Testis (tissue), 2 donors: ENCODE measurements around the gene ARPC2.

Experiments used
- POLR2A ChIP-seq: fragments of 450-650 bp; IDR thresholded peaks from one replicate; pipeline ENCODE4 v1.6.1; 2017; ENCODE audit warnings: antibody characterized with exemption, mild to moderate bottlenecking, moderate library complexity
- TF ChIP-seq, protein P1 (sequence below), 3 experiments: fragments of 450-650 bp in 2 of 3; fragments of 200-600 bp in 1 of 3; sonication (generic) in 1 of 3; IDR thresholded peaks; one replicate each; pipeline ENCODE4 v1.5.1; 2016 to 2019; ENCODE audit warnings: antibody characterized with exemption in 3 of 3, mild to moderate bottlenecking in 2 of 3, moderate library complexity in 1 of 3

DNA sequence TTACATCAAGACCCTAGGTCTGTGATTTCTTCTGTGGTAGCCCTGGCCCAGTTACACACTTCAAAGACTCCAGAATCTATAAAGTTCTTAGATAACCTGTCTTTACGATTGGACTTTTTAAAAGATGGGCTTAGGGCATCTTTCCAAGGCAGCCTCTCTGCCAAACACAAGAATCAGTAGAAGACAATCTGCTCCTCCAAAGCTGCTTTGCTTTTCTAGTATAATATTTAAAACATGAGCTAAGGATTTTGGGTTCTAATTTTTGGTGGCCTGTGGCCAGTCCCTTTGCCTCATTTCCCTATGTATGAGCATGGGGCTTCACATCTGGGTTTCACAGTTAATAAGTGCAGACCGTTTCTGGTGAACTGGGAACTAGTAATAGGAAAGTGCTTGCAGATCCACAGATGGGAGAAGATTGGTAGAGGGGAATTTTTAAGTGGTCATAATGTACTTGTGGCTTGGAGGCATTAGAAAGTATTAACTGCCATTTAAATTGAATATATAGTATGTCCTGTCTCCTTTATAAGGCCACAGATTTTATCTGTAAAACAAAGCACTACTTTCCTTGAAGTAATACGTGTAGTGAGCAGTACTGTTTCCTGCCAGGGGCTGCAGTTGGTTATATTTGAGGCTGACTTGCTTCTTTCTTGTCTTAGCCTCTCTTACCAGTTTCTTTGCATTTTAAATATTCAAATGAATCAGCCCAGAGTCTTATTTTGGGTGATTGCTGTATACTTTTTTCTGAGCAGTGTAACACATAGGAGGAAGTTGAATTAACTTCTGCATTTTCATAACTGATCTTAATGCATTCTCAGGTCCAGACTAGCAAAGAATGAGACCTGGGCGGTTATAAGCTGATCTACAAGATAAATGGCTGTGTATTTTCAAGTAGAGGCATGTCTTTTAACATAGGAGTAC, 1.5 kb downstream of the ARPC2 start:
- TF ChIP-seq, protein P1, sequence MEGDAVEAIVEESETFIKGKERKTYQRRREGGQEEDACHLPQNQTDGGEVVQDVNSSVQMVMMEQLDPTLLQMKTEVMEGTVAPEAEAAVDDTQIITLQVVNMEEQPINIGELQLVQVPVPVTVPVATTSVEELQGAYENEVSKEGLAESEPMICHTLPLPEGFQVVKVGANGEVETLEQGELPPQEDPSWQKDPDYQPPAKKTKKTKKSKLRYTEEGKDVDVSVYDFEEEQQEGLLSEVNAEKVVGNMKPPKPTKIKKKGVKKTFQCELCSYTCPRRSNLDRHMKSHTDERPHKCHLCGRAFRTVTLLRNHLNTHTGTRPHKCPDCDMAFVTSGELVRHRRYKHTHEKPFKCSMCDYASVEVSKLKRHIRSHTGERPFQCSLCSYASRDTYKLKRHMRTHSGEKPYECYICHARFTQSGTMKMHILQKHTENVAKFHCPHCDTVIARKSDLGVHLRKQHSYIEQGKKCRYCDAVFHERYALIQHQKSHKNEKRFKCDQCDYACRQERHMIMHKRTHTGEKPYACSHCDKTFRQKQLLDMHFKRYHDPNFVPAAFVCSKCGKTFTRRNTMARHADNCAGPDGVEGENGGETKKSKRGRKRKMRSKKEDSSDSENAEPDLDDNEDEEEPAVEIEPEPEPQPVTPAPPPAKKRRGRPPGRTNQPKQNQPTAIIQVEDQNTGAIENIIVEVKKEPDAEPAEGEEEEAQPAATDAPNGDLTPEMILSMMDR (IDR thresholded peaks at IDR 0.05), result no peak
- TF ChIP-seq POLR2A, result no peak
